Body of pancreas (tissue), 4 donors: Measurements from ENCODE around the gene GRK3. TPM values are rescaled to one million over a fixed set of nuclear protein-coding genes. Genes with fewer than 3 reads are reported as not detected.

Source experiments
- ATAC-seq: fragments of 150-250 bp; one replicate; pipeline ENCODE4 v1.9.1; 2016
- DNase-seq, 4 donors: peaks; one replicate each; pipeline ENCODE4 v3.0.0-alpha.2; 2019
- H3K27ac ChIP-seq, 4 donors: fragments of 200-600 bp; sonication (generic); 1 replicate in 3 of 4; 2 replicates in 1 of 4; pipeline versions ENCODE4 v1.5.1 to v1.6.1; 2016 to 2019; ENCODE audit warnings: mild to moderate bottlenecking in 1 of 4, mixed read lengths in 1 of 4, moderate library complexity in 1 of 4
- H3K27me3 ChIP-seq, 2 donors: fragments of 200-600 bp; sonication (generic); one replicate each; pipeline ENCODE4 v1.6.0; 2016; ENCODE audit warnings: mild to moderate bottlenecking in 1 of 2
- H3K36me3 ChIP-seq, 2 donors: fragments of 200-600 bp; sonication (generic); replicated peaks in 1 of 2; 2 replicates each; pipeline ENCODE4 v1.5.1; 2016; ENCODE audit warnings: low read depth in 2 of 2; ENCODE audit not compliant: insufficient read depth in 1 of 2
- H3K4me1 ChIP-seq: fragments of 200-600 bp; sonication (generic); one replicate; pipeline ENCODE4 v1.6.0; 2016
- H3K4me3 ChIP-seq, 2 donors: fragments of 200-600 bp; sonication (generic); 1 replicate in 1 of 2; 2 replicates in 1 of 2; pipeline ENCODE4 v1.5.1; 2016 to 2019
- H3K9me3 ChIP-seq, 3 donors: fragments of 200-600 bp; sonication (generic); 1 replicate in 2 of 3; 2 replicates in 1 of 3; pipeline ENCODE4 v1.5.1; 2016
- CTCF ChIP-seq, 7 experiments: fragments of 450-650 bp in 4 of 7; fragments of 200-600 bp in 3 of 7; sonication (generic) in 3 of 7; IDR thresholded peaks; one replicate each; pipeline ENCODE4 v1.5.1; 2016 to 2019; ENCODE audit warnings: antibody characterized with exemption in 7 of 7
- POLR2A ChIP-seq, 3 donors: fragments of 450-650 bp; IDR thresholded peaks; one replicate each; pipeline ENCODE4 v1.6.1; 2016; ENCODE audit warnings: antibody characterized with exemption in 3 of 3, mild to moderate bottlenecking in 2 of 3
- WGBS, 2 donors: methylation state at CpG; one replicate each; pipeline ENCODE4 v1.1.5; 2017; 5-methylcytosine and 5-hydroxymethylcytosine counted together
- intact Hi-C: fragments of 100-400 bp; cut with DNase I; formaldehyde crosslinking; loops from one replicate; pipeline ENCODE4 v1.15.1; 2023
- total RNA-seq, 2 donors: library from RNA; depleted of rRNA; stranded (reverse); fragments of >200 nt; gene quantifications; one replicate each; pipeline ENCODE4 v1.1.0, GENCODE V29; 2016

Gene GRK3
- total RNA-seq, 2 donors from 2014 or later, result 10.4 to 10.9 TPM

GRCh38 chr22:25746012-25746373 is 181.5 kb downstream of the GRK3 start:
- H3K4me1 ChIP-seq, result no peaks in the 10 kb centered on the region
- H3K27ac ChIP-seq, result no peak overlapping the region
- DNase-seq, result no peak
- no peak overlapping the region for H3K4me3 ChIP-seq
- intact Hi-C loops, result no loop called here
- ATAC-seq, result no peak
- 0 to 5% methylated on average over 1 of the region's 1 CpG for WGBS, 2 donors
- no peak for TF ChIP-seq POLR2A (IDR thresholded peaks at IDR 0.05)
- no peaks in the 10 kb centered on the region for H3K27me3 ChIP-seq
- no peaks in the 10 kb centered on the region for H3K9me3 ChIP-seq
- no peaks in the 10 kb centered on the region for H3K36me3 ChIP-seq

GRCh38 chr22:25747245-25747944 is 182.9 kb downstream of the GRK3 start:
- DNase-seq (peak; percentile 28 to 45 (median 36)), ATAC-seq (peak; percentile 73)
- no peak for TF ChIP-seq POLR2A (IDR thresholded peaks at IDR 0.05)
- no peak for TF ChIP-seq CTCF (IDR thresholded peaks at IDR 0.05)
- no peaks in the 10 kb centered on the region for H3K36me3 ChIP-seq
- H3K27me3 ChIP-seq, result no peaks in the 10 kb centered on the region
- H3K4me3 ChIP-seq, result no peak overlapping the region
- no peaks in the 10 kb centered on the region for H3K4me1 ChIP-seq
- peak overlapping the region in 2 of 4 donors; percentile 20 to 39 for H3K27ac ChIP-seq
- WGBS, 2 donors, result 43 to 55% methylated on average over 7 to 8 of the region's 8 CpGs
- H3K9me3 ChIP-seq, result no peaks in the 10 kb centered on the region
- intact Hi-C loops, result no loop called here

- WGBS, 2 donors, result 64 to 67% methylated on average over 5 of the region's 5 CpGs
- Histone ChIP-seq H3K4me1 (no peaks in the 10 kb centered on the region), H3K9me3 (no peaks in the 10 kb centered on the region), H3K27me3 (no peaks in the 10 kb centered on the region), H3K27ac (no peak overlapping the region), H3K36me3 (no peaks in the 10 kb centered on the region), H3K4me3 (no peak overlapping the region)
- intact Hi-C loops, result no loop called here
- TF ChIP-seq POLR2A (IDR thresholded peaks at IDR 0.05) (no peak), CTCF (IDR thresholded peaks at IDR 0.05) (no peak)
- no peak for ATAC-seq
- DNase-seq, result no peak
Measured at GRCh38 chr22:25748140-25748539, 183.7 kb downstream of the GRK3 start.

GRCh38 chr22:25748704-25749103 is 184.2 kb downstream of the GRK3 start:
- H3K36me3 ChIP-seq, result no peaks in the 10 kb centered on the region
- no peak overlapping the region for H3K4me3 ChIP-seq
- no peaks in the 10 kb centered on the region for H3K9me3 ChIP-seq
- DNase-seq (no peak), ATAC-seq (no peak)
- 34 to 42% methylated on average over 2 of the region's 2 CpGs for WGBS, 2 donors
- intact Hi-C loops, result no loop called here
- no peak overlapping the region for H3K27ac ChIP-seq
- H3K4me1 ChIP-seq, result no peaks in the 10 kb centered on the region
- H3K27me3 ChIP-seq, result no peaks in the 10 kb centered on the region
- TF ChIP-seq CTCF (IDR thresholded peaks at IDR 0.05), result no peak
- no peak for TF ChIP-seq POLR2A (IDR thresholded peaks at IDR 0.05)

GRCh38 chr22:25749420-25750169 is 185.1 kb downstream of the GRK3 start:
- whole genome bisulfite sequencing, 2 donors, result 55 to 68% methylated on average over 10 of the region's 10 CpGs
- intact Hi-C loops, result no loop called here
- ATAC-seq, result no peak

More at GRCh38 chr22:25749420-25750169, 185.1 kb downstream of the GRK3 start:
- no peak overlapping the region for H3K27ac ChIP-seq
- H3K4me3 ChIP-seq, result no peak overlapping the region
- no peaks in the 10 kb centered on the region for H3K36me3 ChIP-seq
- TF ChIP-seq CTCF (IDR thresholded peaks at IDR 0.05) (no peak), POLR2A (IDR thresholded peaks at IDR 0.05) (no peak)
- H3K9me3 ChIP-seq, result no peaks in the 10 kb centered on the region
- H3K4me1 ChIP-seq, result no peaks in the 10 kb centered on the region
- no peak for DNase-seq
- H3K27me3 ChIP-seq, result no peaks in the 10 kb centered on the region
